DOHH2 (cell line): ENCODE results near the gene CD27.
"Not testable (repeated sequence)": the region's sequence is repeated elsewhere in the genome, so short reads cannot be mapped to it uniquely, and the experiment has no call there.

Source experiments
- EZH2phosphoT487 ChIP-seq: fragments of 200-600 bp; sonication (generic); IDR thresholded peaks from 2 replicates; pipeline ENCODE4 v1.6.1; 2017; ENCODE audit warnings: borderline replicate concordance, mild to moderate bottlenecking, antibody characterized with exemption, low read length, moderate library complexity, mixed read lengths
- TF ChIP-seq, protein P1 (sequence below): fragments of 200-600 bp; sonication (generic); IDR thresholded peaks from one replicate; pipeline ENCODE4 v1.5.1; 2014; ENCODE audit warnings: antibody characterized with exemption, mild to moderate bottlenecking, low read depth, low read length; ENCODE audit not compliant: poor library complexity, severe bottlenecking

DNA sequence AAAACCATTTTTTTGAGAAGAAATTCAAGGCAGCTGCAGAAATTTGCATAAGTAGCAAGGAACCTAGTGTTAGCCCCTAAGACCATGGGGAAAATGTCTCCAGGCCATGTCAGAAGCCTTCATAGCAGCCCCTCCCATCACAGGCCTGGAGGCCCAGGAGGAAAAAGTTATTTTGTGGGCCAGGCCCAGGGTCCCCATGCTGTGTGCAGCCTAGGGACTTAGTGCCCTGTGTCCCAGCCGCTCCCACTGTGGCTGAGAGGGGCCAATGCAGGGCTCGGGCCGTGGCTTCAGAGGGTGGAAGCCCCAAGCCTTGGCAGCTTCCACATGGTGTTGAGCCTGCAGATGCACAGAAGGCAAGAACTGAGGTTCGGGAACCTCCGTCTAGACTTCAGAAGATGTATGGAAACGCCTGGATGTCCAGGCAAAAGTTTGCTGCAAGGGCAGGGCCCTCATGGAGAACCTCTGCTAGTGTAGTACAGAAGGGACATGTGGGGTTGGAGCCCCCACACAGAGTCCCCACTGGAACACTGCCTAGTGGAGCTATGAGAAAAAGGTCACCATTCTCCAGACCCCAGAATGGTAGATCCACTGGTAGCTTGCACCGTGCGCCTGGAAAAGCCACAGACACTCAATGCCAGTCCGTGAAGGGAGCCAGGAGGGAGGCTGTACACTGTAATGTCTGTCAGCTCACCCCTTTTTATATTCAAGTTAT, 23.0 kb downstream of the CD27 start:
- TF ChIP-seq EZH2phosphoT487: not testable (repeated sequence)
- TF ChIP-seq, protein P1, sequence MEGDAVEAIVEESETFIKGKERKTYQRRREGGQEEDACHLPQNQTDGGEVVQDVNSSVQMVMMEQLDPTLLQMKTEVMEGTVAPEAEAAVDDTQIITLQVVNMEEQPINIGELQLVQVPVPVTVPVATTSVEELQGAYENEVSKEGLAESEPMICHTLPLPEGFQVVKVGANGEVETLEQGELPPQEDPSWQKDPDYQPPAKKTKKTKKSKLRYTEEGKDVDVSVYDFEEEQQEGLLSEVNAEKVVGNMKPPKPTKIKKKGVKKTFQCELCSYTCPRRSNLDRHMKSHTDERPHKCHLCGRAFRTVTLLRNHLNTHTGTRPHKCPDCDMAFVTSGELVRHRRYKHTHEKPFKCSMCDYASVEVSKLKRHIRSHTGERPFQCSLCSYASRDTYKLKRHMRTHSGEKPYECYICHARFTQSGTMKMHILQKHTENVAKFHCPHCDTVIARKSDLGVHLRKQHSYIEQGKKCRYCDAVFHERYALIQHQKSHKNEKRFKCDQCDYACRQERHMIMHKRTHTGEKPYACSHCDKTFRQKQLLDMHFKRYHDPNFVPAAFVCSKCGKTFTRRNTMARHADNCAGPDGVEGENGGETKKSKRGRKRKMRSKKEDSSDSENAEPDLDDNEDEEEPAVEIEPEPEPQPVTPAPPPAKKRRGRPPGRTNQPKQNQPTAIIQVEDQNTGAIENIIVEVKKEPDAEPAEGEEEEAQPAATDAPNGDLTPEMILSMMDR: not testable (repeated sequence)
